Measurements from ENCODE around the gene PDCD2L.

Gene PDCD2L

DNA sequence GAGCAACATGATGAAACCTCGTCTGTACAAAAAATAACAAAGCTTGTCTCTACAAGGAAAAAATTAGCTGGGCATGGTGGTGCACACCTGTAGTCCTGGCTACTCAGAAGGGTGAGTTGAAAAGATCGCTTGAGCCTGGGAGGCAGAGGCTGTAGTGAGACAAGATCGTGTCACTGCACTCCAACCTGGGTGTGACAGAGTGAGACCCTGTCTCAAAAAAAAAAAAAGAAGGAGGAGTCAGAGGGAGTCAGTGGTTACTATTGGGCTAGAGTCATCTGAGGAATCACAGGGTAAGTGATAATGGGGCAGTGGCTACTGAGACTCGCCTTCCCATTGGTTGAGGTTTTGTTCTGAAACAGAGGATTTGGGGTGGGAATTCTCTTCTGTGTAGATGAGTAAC is 41.1 kb upstream of the PDCD2L start:
- TF ChIP-seq EZH2 (IDR thresholded peaks at IDR 0.05) (no peak), POLR2AphosphoS5 (IDR thresholded peaks at IDR 0.05; ENCODE audit: borderline replicate concordance, low read depth, low read length) (no peak), FOXP2 (optimal IDR thresholded peaks at IDR 0.05; ENCODE audit: control extremely low read depth, extremely low read length, insufficient read depth) (no peak)
- DNase-seq (ENCODE audit: low read depth, low spot score): no peak

DNA sequence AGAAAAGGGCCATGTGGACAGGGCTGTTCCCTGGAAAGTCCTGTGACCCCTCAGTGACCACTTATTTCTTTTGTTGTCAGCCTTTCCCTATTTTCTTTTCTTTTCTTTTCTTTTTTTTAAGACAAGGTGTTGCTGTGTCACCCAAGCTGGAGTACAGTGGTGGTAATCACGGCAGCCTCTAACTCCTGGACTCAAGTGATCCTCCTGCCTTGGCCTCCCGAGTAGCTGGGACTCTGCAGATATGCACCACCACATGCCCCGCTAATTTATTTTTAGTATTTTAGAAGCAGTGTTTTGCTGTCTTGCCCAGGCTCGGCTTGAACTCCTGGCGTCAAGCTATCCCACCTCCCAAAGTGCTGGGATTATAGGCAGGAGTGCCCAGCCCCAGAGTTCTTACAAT is 40.3 kb upstream of the PDCD2L start:
- no peak overlapping the region for H3K27ac ChIP-seq
- no peak overlapping the region for H3K9ac ChIP-seq (ENCODE audit: insufficient read length)
- H3K36me3 ChIP-seq (ENCODE audit: insufficient read depth, low read length): peaks cover 18% of the 10 kb centered on the region
- DNase-seq (ENCODE audit: low read depth, low spot score): no peak
- TF ChIP-seq FOXP2 (optimal IDR thresholded peaks at IDR 0.05; ENCODE audit: control extremely low read depth, extremely low read length, insufficient read depth) (no peak), EZH2 (IDR thresholded peaks at IDR 0.05) (no peak), POLR2AphosphoS5 (IDR thresholded peaks at IDR 0.05; ENCODE audit: borderline replicate concordance, low read depth, low read length) (no peak)
- H3K9me3 ChIP-seq (ENCODE audit: low read depth, low read length): no peaks in the 10 kb centered on the region
- H3K4me3 ChIP-seq: no peak overlapping the region

More for the DNA sequence above, 41.1 kb upstream of the PDCD2L start:
- Histone ChIP-seq H3K4me3 (no peak overlapping the region), H3K27ac (no peak overlapping the region), H3K36me3 (ENCODE audit: insufficient read depth, low read length) (peaks cover 9% of the 10 kb centered on the region), H3K9me3 (ENCODE audit: low read depth, low read length) (no peaks in the 10 kb centered on the region), H3K9ac (ENCODE audit: insufficient read length) (no peak overlapping the region)

DNA sequence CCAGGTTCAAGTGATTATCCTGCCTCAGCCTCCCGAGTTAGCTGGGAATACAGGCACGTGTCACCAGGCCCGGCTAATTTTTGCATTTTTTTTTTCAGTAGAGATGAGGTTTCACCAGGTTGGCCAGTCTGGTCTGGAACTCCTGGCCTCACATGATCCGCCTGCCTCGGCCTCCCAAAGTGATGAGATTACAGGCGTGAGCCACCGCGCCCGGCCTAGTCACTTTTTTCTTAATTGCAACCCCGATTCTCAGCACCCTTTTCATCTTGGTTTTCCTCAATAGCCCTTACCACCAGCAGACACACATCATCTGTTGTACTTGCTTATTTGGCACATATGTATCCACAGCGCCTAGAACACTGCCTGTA is 39.8 kb upstream of the PDCD2L start:
- TF ChIP-seq POLR2AphosphoS5 (IDR thresholded peaks at IDR 0.05; ENCODE audit: borderline replicate concordance, low read depth, low read length): no peak
- TF ChIP-seq EZH2 (IDR thresholded peaks at IDR 0.05): no peak
- TF ChIP-seq FOXP2 (optimal IDR thresholded peaks at IDR 0.05; ENCODE audit: control extremely low read depth, extremely low read length, insufficient read depth): no peak

DNA sequence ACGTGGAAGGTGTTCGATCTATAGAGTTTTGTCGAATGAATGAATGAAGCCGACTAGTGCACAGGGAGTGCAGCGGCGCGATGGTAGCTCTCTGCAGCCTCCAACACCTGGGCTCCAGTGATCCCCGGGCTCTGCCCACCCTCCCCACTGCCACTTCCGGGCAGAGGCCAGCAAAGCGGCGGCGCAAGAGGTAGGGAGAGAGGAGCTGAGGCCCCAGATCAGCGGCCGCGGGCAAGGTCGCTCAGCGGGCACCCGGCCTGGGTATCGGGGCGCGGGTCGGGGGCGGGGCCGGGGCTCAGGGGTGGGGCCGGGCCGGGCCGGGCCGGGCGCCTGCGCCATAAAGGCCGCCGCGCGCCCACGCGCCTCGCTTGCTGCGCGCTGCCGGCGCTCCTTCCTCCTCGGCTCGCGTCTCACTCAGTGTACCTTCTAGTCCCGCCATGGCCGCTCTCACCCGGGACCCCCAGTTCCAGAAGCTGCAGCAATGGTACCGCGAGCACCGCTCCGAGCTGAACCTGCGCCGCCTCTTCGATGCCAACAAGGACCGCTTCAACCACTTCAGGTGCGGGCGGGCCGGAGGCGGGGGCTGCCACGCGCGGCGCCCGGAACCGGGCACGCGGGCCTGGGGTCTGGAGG is 39.3 kb upstream of the PDCD2L start, which contains the start of gene GPI:
GPI (plus strand) TSS at position 367 of the 633 bp plus-strand sequence; CDS start at position 438, 71 bp downstream.
- Histone ChIP-seq H3K4me3 (peak within 1 kb of the TSS; percentile 91), H3K9me3 (ENCODE audit: low read depth, low read length) (no peaks in the 10 kb centered on the region), H3K9ac (ENCODE audit: insufficient read length) (peak within 1 kb of the TSS; percentile 89), H3K36me3 (ENCODE audit: insufficient read depth, low read length) (peaks cover 23% of the 10 kb centered on the region), H3K27ac (no peak within 1 kb of the TSS)
- DNase-seq (ENCODE audit: low read depth, low spot score): no peak
- TF ChIP-seq POLR2AphosphoS5 (IDR thresholded peaks at IDR 0.05; ENCODE audit: borderline replicate concordance, low read depth, low read length): peak; percentile 91
- TF ChIP-seq FOXP2 (optimal IDR thresholded peaks at IDR 0.05; ENCODE audit: control extremely low read depth, extremely low read length, insufficient read depth): no peak

More for the DNA sequence above, 39.8 kb upstream of the PDCD2L start:
- Histone ChIP-seq H3K9ac (ENCODE audit: insufficient read length) (no peak overlapping the region), H3K9me3 (ENCODE audit: low read depth, low read length) (no peaks in the 10 kb centered on the region), H3K4me3 (peak overlapping the region; percentile 91), H3K36me3 (ENCODE audit: insufficient read depth, low read length) (peaks cover 23% of the 10 kb centered on the region), H3K27ac (no peak overlapping the region)
- no peak for DNase-seq (ENCODE audit: low read depth, low spot score)

DNA sequence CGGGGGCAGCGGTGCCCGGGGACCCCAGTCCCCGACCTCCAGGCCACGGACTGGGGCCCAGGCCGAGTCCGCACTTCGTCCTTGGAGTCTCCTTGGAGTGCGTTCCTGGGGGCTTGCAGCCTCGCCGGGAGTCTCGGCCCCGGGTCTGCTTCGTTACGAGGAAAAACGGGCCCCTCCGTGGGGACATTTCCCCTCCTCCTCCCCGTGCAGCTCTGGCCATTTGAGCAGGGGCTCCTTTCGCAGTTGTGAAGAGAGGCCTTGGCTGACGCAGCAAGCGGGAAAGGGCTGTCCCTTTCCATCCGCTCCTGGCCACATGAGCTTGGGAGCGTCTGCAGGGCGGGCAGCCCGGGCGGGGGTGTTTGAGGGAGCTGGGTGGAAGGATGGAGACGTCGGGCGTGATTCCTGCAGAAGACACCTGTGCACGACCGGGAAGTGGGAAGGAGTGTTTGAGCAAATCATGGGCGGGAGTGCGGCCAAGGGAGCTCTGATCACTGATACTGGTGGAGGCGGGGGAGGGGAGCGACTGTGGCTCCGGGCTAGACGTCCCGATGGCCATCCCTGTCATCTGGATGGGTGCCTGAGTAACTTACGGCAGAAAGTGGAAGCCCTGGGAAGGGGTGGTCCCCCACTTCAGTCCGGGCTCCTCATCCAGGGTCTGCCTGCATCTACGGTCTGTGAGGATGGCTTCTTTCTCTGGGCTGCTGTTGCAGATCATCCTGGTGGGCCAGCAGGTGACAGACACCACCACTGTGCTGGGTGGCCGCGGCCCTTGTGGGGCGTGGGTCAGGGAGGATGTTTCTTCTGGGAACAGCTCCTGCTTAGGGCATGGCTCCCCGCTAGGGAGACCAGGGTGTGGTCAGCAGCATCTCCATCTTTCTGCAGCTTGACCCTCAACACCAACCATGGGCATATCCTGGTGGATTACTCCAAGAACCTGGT is 38.5 kb upstream of the PDCD2L start:
- Histone ChIP-seq H3K4me3 (peak overlapping the region; percentile 91), H3K27ac (no peak overlapping the region), H3K9ac (ENCODE audit: insufficient read length) (peak overlapping the region; percentile 89), H3K9me3 (ENCODE audit: low read depth, low read length) (no peaks in the 10 kb centered on the region), H3K36me3 (ENCODE audit: insufficient read depth, low read length) (peaks cover 28% of the 10 kb centered on the region)
- TF ChIP-seq FOXP2 (optimal IDR thresholded peaks at IDR 0.05; ENCODE audit: control extremely low read depth, extremely low read length, insufficient read depth): no peak
- TF ChIP-seq POLR2AphosphoS5 (IDR thresholded peaks at IDR 0.05; ENCODE audit: borderline replicate concordance, low read depth, low read length): no peak
- no peak for TF ChIP-seq EZH2 (IDR thresholded peaks at IDR 0.05)
- no peak for DNase-seq (ENCODE audit: low read depth, low spot score)

DNA sequence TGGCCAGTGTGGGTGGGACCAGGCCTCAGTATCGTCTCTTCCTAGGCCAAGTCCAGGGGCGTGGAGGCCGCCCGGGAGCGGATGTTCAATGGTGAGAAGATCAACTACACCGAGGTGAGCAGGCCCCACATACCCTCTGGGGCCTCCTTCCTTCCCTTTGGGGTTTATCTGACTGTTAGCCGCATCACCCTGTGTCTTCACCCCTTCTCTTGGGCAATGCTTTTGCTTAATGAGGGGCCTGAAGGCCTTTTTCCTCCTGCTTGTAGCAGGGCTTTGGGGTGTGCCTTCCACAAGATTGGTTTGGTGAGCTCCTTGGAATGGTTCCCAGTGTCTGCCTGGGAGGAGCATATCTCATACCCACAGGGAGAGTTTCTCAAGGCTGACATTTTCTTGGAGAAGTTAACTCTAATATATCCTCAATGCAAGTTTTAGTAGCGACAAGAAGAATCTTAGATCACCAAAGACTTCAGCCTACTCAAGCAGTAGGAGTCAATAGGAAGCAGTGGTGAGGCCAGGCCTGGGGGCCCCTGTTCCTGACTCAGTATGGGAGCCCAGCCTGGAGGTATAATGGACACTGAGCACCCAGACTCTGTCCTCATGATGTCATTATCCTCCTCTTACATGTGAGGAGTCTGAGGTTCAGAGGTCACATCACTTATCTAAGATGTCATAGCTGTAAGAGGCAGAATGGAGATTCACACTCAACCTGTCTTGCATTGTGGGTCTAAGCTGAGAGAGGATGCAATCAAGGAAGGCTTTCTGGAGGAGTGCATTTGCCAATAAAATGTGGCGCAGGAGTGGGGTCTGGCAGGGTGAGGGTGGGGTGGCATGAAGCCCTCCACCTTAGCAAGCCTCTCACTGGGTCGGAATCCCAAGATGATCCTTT is 37.2 kb upstream of the PDCD2L start:
- Histone ChIP-seq H3K4me3 (peak overlapping the region; percentile 91; the same call in 1 of the 2 replicates), H3K9me3 (ENCODE audit: low read depth, low read length) (no peaks in the 10 kb centered on the region), H3K9ac (ENCODE audit: insufficient read length) (no peak overlapping the region), H3K27ac (no peak overlapping the region), H3K36me3 (ENCODE audit: insufficient read depth, low read length) (peaks cover 34% of the 10 kb centered on the region)
- no peak for DNase-seq (ENCODE audit: low read depth, low spot score)
- no peak for TF ChIP-seq FOXP2 (optimal IDR thresholded peaks at IDR 0.05; ENCODE audit: control extremely low read depth, extremely low read length, insufficient read depth)
- no peak for TF ChIP-seq EZH2 (IDR thresholded peaks at IDR 0.05)
- no peak for TF ChIP-seq POLR2AphosphoS5 (IDR thresholded peaks at IDR 0.05; ENCODE audit: borderline replicate concordance, low read depth, low read length)

DNA sequence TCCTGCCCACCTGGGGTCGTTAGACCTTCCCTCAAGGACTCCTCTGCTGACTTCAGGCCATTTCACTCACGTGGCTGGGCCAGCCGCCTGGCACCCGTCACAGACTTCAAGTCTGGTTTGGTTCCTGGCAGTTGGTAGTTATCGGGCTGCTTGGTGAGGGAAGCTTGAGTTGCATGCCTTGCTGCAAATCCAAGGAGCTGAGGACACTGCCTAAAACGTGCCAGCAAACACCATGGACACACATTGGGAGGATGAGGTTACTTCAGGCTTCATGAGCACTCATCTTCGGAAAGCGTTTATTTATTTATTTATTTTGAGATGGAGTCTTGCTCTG is 36.6 kb upstream of the PDCD2L start:
- DNase-seq (ENCODE audit: low read depth, low spot score): no peak
- no peak overlapping the region for H3K9ac ChIP-seq (ENCODE audit: insufficient read length)
- no peak overlapping the region for H3K27ac ChIP-seq
- peaks cover 34% of the 10 kb centered on the region for H3K36me3 ChIP-seq (ENCODE audit: insufficient read depth, low read length)
- no peaks in the 10 kb centered on the region for H3K9me3 ChIP-seq (ENCODE audit: low read depth, low read length)
- no peak overlapping the region for H3K4me3 ChIP-seq
- no peak for TF ChIP-seq FOXP2 (optimal IDR thresholded peaks at IDR 0.05; ENCODE audit: control extremely low read depth, extremely low read length, insufficient read depth)
- TF ChIP-seq EZH2 (IDR thresholded peaks at IDR 0.05): no peak
- no peak for TF ChIP-seq POLR2AphosphoS5 (IDR thresholded peaks at IDR 0.05; ENCODE audit: borderline replicate concordance, low read depth, low read length)
